Suprapubic skin (tissue), 4 donors: ENCODE results near the gene TRIM54. TPM values are rescaled to one million over a fixed set of nuclear protein-coding genes. Genes with fewer than 3 reads are reported as not detected.

Experiments
- DNase-seq, 2 donors: peaks; one replicate each; pipeline ENCODE4 v3.0.0-alpha.2; 2019; ENCODE audit warnings: low spot score in 2 of 2
- H3K27ac ChIP-seq: fragments of 200-600 bp; sonication (generic); one replicate; pipeline ENCODE4 v1.5.1; 2019
- H3K27me3 ChIP-seq: fragments of 200-600 bp; sonication (generic); one replicate; pipeline ENCODE4 v1.5.1; 2019
- H3K36me3 ChIP-seq: fragments of 200-600 bp; sonication (generic); one replicate; pipeline ENCODE4 v1.5.1; 2019
- H3K4me1 ChIP-seq: fragments of 200-600 bp; sonication (generic); one replicate; pipeline ENCODE4 v1.5.1; 2019
- H3K4me3 ChIP-seq: fragments of 200-600 bp; sonication (generic); one replicate; pipeline ENCODE4 v1.5.1; 2019; ENCODE audit warnings: mild to moderate bottlenecking
- H3K9me3 ChIP-seq: fragments of 200-600 bp; sonication (generic); one replicate; pipeline ENCODE4 v1.5.1; 2019
- EP300 ChIP-seq: sonication (generic); formaldehyde crosslinking; IDR thresholded peaks from one replicate; pipeline ENCODE4 v1.6.1; 2017; ENCODE audit warnings: antibody characterized with exemption
- POLR2A ChIP-seq, 2 donors: fragments of 450-650 bp; IDR thresholded peaks; one replicate each; pipeline ENCODE4 v1.6.1; 2017; ENCODE audit warnings: antibody characterized with exemption in 2 of 2, mild to moderate bottlenecking in 2 of 2, moderate library complexity in 2 of 2
- POLR2AphosphoS5 ChIP-seq, 3 donors: sonication (generic); formaldehyde crosslinking; IDR thresholded peaks; one replicate each; pipeline ENCODE4 v1.6.1; 2017; ENCODE audit warnings: antibody characterized with exemption in 3 of 3
- WGBS: methylation state at CpG from one replicate; pipeline ENCODE4 v1.1.5; 2018; 5-methylcytosine and 5-hydroxymethylcytosine counted together
- total RNA-seq, 4 donors: library from RNA; depleted of rRNA; stranded (reverse); fragments of >200 nt; gene quantifications; one replicate each; pipeline ENCODE4 v1.1.0, GENCODE V29; 2016
- TF ChIP-seq, protein P1 (sequence below), 2 donors: fragments of 200-600 bp in 1 of 2; fragments of 450-650 bp in 1 of 2; sonication (generic) in 1 of 2; IDR thresholded peaks; one replicate each; pipeline ENCODE4 v1.5.1; 2016 to 2019; ENCODE audit warnings: antibody characterized with exemption in 2 of 2, mild to moderate bottlenecking in 1 of 2, moderate library complexity in 1 of 2

Gene TRIM54
- total RNA-seq, 4 donors from 2014 or later: not detected

- TF ChIP-seq POLR2AphosphoS5 (IDR thresholded peaks at IDR 0.05): no peak
- TF ChIP-seq EP300: no peak
- Histone ChIP-seq H3K4me1 (no peaks in the 10 kb centered on the region), H3K9me3 (no peaks in the 10 kb centered on the region), H3K27me3 (peaks cover 11% of the 10 kb centered on the region), H3K27ac (no peak overlapping the region), H3K4me3 (no peak overlapping the region), H3K36me3 (peaks cover 42% of the 10 kb centered on the region)
- DNase-seq: no peak
- 81% methylated on average over 10 of the region's 10 CpGs for WGBS
Observed at GRCh38 chr2:27245116-27245515, 37.1 kb upstream of the TRIM54 start.

DNA sequence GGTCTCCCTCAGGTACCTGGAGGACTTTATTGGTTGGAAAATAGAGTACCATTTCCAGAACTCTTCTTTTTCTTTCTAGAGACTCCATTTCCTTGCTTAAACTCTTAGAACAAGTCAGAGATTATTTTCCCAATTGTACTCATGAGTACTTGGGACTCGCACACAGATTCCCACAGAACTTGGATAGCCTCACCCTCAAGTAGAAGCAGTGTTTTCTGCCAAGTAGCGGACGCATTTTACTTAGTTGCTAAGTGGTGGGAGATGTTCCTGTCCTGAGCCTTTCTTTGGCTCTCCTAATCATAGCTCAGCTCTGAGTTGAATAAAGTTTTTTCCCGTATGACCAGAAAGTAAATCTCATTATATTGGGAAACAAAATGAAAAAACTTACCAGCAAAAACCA is 36.6 kb upstream of the TRIM54 start:
- H3K4me3 ChIP-seq: no peak overlapping the region
- peaks cover 37% of the 10 kb centered on the region for H3K36me3 ChIP-seq
- WGBS: 80% methylated on average over 4 of the region's 4 CpGs
- TF ChIP-seq POLR2A (IDR thresholded peaks at IDR 0.05) (no peak), EP300 (no peak), POLR2AphosphoS5 (IDR thresholded peaks at IDR 0.05) (no peak)
- TF ChIP-seq, protein P1, sequence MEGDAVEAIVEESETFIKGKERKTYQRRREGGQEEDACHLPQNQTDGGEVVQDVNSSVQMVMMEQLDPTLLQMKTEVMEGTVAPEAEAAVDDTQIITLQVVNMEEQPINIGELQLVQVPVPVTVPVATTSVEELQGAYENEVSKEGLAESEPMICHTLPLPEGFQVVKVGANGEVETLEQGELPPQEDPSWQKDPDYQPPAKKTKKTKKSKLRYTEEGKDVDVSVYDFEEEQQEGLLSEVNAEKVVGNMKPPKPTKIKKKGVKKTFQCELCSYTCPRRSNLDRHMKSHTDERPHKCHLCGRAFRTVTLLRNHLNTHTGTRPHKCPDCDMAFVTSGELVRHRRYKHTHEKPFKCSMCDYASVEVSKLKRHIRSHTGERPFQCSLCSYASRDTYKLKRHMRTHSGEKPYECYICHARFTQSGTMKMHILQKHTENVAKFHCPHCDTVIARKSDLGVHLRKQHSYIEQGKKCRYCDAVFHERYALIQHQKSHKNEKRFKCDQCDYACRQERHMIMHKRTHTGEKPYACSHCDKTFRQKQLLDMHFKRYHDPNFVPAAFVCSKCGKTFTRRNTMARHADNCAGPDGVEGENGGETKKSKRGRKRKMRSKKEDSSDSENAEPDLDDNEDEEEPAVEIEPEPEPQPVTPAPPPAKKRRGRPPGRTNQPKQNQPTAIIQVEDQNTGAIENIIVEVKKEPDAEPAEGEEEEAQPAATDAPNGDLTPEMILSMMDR (IDR thresholded peaks at IDR 0.05): no peak
- H3K9me3 ChIP-seq: no peaks in the 10 kb centered on the region
- H3K4me1 ChIP-seq: no peaks in the 10 kb centered on the region
- peaks cover 16% of the 10 kb centered on the region for H3K27me3 ChIP-seq
- DNase-seq: no peak
- no peak overlapping the region for H3K27ac ChIP-seq

DNA sequence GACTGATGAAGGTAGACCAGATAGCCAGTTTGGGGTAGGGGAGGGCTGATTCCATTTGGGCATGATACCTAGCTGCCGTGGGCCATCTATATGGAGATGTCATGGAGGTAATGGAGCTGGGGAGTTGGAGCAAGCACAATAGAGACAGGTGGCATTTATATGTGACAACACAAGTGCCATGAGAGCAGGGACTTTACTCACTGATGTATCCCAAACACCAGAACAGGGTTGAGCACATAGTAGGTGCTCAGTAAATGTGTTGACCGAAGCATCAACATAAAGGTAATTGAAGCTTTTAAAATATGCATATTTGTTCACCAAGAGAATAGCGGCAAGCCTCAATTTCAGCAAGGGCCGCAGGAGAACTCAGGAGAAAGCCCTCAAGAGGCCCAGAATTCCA is 34.3 kb upstream of the TRIM54 start:
- Histone ChIP-seq H3K4me1 (no peaks in the 10 kb centered on the region), H3K27ac (no peak overlapping the region), H3K27me3 (peaks cover 31% of the 10 kb centered on the region), H3K9me3 (no peaks in the 10 kb centered on the region), H3K4me3 (no peak overlapping the region), H3K36me3 (peaks cover 14% of the 10 kb centered on the region)
- no peak for DNase-seq
- WGBS: 88% methylated on average over 4 of the region's 4 CpGs
- no peak for TF ChIP-seq EP300
- no peak for TF ChIP-seq POLR2A (IDR thresholded peaks at IDR 0.05)
- TF ChIP-seq POLR2AphosphoS5 (IDR thresholded peaks at IDR 0.05): no peak
- TF ChIP-seq, protein P1 (IDR thresholded peaks at IDR 0.05): no peak

DNA sequence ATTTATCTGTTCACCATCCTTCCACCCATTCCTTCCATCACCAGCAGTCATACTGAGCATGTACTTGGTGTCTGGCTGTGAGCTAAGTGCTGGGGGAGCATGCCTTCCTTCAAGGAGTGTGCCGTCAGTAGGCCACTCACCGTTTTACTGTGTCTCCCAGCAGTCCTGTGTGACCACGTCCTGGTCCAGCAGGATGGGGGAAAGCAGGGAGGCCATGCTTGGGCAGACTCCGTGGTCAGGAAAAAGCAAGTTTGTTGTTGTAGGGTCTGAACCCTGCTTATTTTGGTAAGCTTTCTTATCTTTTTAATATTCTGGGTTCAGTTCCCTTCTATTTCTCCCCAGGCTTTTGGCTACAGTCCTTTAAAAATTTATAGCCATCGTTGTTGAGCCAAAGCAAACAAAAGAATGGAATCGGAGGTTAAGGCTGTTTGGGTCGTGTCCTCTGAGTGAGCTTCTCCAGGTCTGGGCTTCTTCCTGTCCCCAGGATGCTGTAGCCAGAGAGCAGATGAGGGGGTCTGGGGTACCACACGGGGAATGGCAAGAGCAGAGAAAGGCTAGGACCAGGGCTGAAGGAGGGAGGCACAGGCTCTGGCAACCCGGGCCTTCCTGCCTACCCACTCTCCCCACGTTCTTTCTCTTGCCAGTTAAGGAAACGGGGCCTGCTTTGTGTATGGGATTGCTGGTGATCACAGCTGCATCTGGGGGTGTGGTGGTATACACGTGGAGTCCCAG is 32.9 kb upstream of the TRIM54 start:
- no peak overlapping the region for H3K27ac ChIP-seq
- no peak overlapping the region for H3K4me3 ChIP-seq
- no peaks in the 10 kb centered on the region for H3K4me1 ChIP-seq
- WGBS: 50% methylated on average over 8 of the region's 12 CpGs
- H3K9me3 ChIP-seq: no peaks in the 10 kb centered on the region
- H3K36me3 ChIP-seq: no peaks in the 10 kb centered on the region
- DNase-seq: no peak
- peaks cover 43% of the 10 kb centered on the region for H3K27me3 ChIP-seq
- no peak for TF ChIP-seq POLR2AphosphoS5 (IDR thresholded peaks at IDR 0.05)
- TF ChIP-seq, protein P1 (IDR thresholded peaks at IDR 0.05): no peak
- no peak for TF ChIP-seq POLR2A (IDR thresholded peaks at IDR 0.05)
- no peak for TF ChIP-seq EP300

DNA sequence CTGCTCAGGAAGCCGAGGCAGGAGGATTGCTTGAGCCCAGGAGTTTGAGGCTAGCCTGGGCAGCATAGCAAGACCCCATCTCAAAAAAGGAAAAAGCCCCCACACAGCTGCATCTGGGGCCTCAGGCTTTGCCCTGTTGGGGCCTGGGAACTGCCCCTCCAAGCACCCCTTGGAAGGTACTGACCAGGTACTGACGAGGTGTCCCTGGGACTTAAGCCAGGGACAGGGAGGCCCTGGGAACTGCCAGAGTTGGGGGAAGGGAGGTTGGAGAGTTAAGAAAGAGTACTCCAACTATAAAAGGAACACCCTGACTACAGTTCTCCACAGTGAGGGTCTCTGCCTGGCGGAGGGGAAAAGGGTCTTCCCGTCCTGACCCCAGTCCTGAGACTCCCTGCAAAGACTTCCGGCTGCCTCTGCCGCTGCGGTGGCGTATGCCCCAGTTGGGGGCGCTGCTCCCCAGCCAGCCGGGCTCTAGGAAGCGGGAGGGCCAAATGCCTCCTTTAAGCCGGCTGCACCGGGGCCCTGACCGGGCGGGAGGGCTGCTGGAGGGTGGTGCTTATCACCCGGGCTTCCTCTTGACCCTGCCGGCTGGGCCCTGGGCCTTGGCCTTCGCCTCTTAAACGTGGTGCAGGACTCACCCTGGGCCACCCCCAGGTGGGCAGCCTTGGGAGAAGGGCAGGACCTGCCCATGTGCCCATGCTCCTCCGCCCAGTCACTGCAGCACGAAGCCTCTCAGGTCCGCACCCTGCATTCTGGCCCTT is 32.2 kb upstream of the TRIM54 start:
- Histone ChIP-seq H3K36me3 (no peaks in the 10 kb centered on the region), H3K9me3 (no peaks in the 10 kb centered on the region), H3K4me1 (no peaks in the 10 kb centered on the region), H3K27ac (no peak overlapping the region), H3K4me3 (no peak overlapping the region), H3K27me3 (peaks cover 43% of the 10 kb centered on the region)
- no peak for TF ChIP-seq EP300
- TF ChIP-seq, protein P1 (IDR thresholded peaks at IDR 0.05): peak in 1 of 2 donors; percentile 62
- WGBS: 30% methylated on average over 21 of the region's 22 CpGs
- DNase-seq: no peak
